Left ventricle myocardium inferior (tissue), 1 donor: ENCODE measurements around the gene G6PD. TPM values are rescaled to one million over a fixed set of nuclear protein-coding genes. Genes with fewer than 3 reads are reported as not detected.

Source experiments
- DNase-seq: peaks from one replicate; pipeline ENCODE4 v3.0.0-alpha.2; 2020
- H3K27ac ChIP-seq: fragments of 200-600 bp; replicated peaks from 2 replicates; pipeline ENCODE4 v1.8.0; 2021
- H3K27me3 ChIP-seq: fragments of 200-600 bp; 2 replicates; pipeline ENCODE4 v1.8.0; 2021; ENCODE audit warnings: low read depth
- H3K36me3 ChIP-seq: fragments of 200-600 bp; 2 replicates; pipeline ENCODE4 v1.8.0; 2021
- H3K4me1 ChIP-seq: fragments of 200-600 bp; 2 replicates; pipeline ENCODE4 v1.8.0; 2021
- H3K4me3 ChIP-seq: fragments of 200-600 bp; 2 replicates; pipeline ENCODE4 v1.8.0; 2021; ENCODE audit warnings: mild to moderate bottlenecking, moderate library complexity
- H3K9me3 ChIP-seq: fragments of 200-600 bp; replicated peaks from 2 replicates; pipeline ENCODE4 v1.8.0; 2021
- CTCF ChIP-seq: fragments of 200-600 bp; IDR thresholded peaks from 2 replicates; pipeline ENCODE4 v1.8.0; 2021; ENCODE audit warnings: antibody characterized with exemption, mild to moderate bottlenecking, borderline replicate concordance
- intact Hi-C: fragments of 100-400 bp; cut with micrococcal nuclease; formaldehyde crosslinking; loops from one replicate; pipeline ENCODE4 v1.11.0; 2022
- total RNA-seq: library from RNA; stranded (reverse); fragmentation: NEBNext Ultra II Directional; extraction: Animal tissue kit (Norgen Biotek cat#: 25700); gene quantifications from one replicate; pipeline ENCODE4 v1.2.1, GENCODE V29; 2021
- donor health status: DM: no; HTN: yes; CAD: no; lungs with severe emphysema.

The G6PD gene
- total RNA-seq, 1 donor from 2014 or later = 10.9 TPM

GRCh38 chrX:154508384-154508745, 38.3 kb downstream of the G6PD start:
- H3K4me1 ChIP-seq = no peaks in the 10 kb centered on the region
- no peaks in the 10 kb centered on the region for H3K9me3 ChIP-seq
- intact Hi-C loops = no loop called here
- H3K27ac ChIP-seq = no peak overlapping the region
- no peak for TF ChIP-seq CTCF
- DNase-seq = no peak
- H3K4me3 ChIP-seq = no peak overlapping the region
- H3K27me3 ChIP-seq = no peaks in the 10 kb centered on the region
- peaks cover 22% of the 10 kb centered on the region for H3K36me3 ChIP-seq

- intact Hi-C loops = no loop called here
- no peak for TF ChIP-seq CTCF
- DNase-seq = no peak
- no peaks in the 10 kb centered on the region for H3K4me1 ChIP-seq
- no peaks in the 10 kb centered on the region for H3K27me3 ChIP-seq
- no peak overlapping the region for H3K27ac ChIP-seq
- H3K9me3 ChIP-seq = no peaks in the 10 kb centered on the region
- peaks cover 22% of the 10 kb centered on the region for H3K36me3 ChIP-seq
- no peak overlapping the region for H3K4me3 ChIP-seq
Measured at GRCh38 chrX:154507673-154508383, 38.8 kb downstream of the G6PD start.

GRCh38 chrX:154506483-154507332, 39.9 kb downstream of the G6PD start:
- no peaks in the 10 kb centered on the region for H3K4me1 ChIP-seq
- H3K9me3 ChIP-seq = no peaks in the 10 kb centered on the region
- no peaks in the 10 kb centered on the region for H3K27me3 ChIP-seq
- H3K27ac ChIP-seq = no peak overlapping the region
- no peak for DNase-seq
- peaks cover 22% of the 10 kb centered on the region for H3K36me3 ChIP-seq
- intact Hi-C loops = no loop called here
- no peak for TF ChIP-seq CTCF
- H3K4me3 ChIP-seq = no peak overlapping the region

- Histone ChIP-seq H3K36me3 (peaks cover 22% of the 10 kb centered on the region), H3K4me1 (no peaks in the 10 kb centered on the region), H3K9me3 (no peaks in the 10 kb centered on the region), H3K27ac (no peak overlapping the region), H3K27me3 (no peaks in the 10 kb centered on the region), H3K4me3 (no peak overlapping the region)
- TF ChIP-seq CTCF = no peak
- intact Hi-C loops = no loop called here
- no peak for DNase-seq
Measured at GRCh38 chrX:154505734-154506133, 40.9 kb downstream of the G6PD start.

GRCh38 chrX:154502989-154503388, 43.7 kb downstream of the G6PD start:
- TF ChIP-seq CTCF = no peak
- no peaks in the 10 kb centered on the region for H3K4me1 ChIP-seq
- no peaks in the 10 kb centered on the region for H3K27me3 ChIP-seq
- DNase-seq = no peak
- H3K36me3 ChIP-seq = peaks cover 16% of the 10 kb centered on the region
- no peak overlapping the region for H3K4me3 ChIP-seq
- no peaks in the 10 kb centered on the region for H3K9me3 ChIP-seq
- intact Hi-C loops = no loop called here
- no peak overlapping the region for H3K27ac ChIP-seq
